HepG2 (cell line): ENCODE results near the gene LAMTOR2. TPM values are rescaled to one million over a fixed set of nuclear protein-coding genes. Genes with fewer than 3 reads are reported as not detected.
A peak's percentile ranks its signal among the peaks of the same experiment; 100 is the strongest.

Experiments
- ATRX ChIP-seq: sonication (generic); formaldehyde crosslinking; IDR thresholded peaks from 2 replicates; pipeline ENCODE4 v1.4.0; 2020; ENCODE audit warnings: missing genetic modification reagents, borderline replicate concordance
- BRD4 ChIP-seq: sonication (generic); formaldehyde crosslinking; IDR thresholded peaks from 2 replicates; pipeline ENCODE4 v1.4.0; 2020; ENCODE audit warnings: missing genetic modification reagents
- CENPX ChIP-seq: sonication (generic); formaldehyde crosslinking; IDR thresholded peaks from 2 replicates; pipeline ENCODE4 v1.9.0; 2021; ENCODE audit warnings: mild to moderate bottlenecking, missing genetic modification reagents, moderate library complexity
- IKZF1 ChIP-seq: fragments of 450-650 bp; IDR thresholded peaks from 2 replicates; pipeline ENCODE4 v1.7.1; 2016
- IKZF4 ChIP-seq: sonication (generic); formaldehyde crosslinking; IDR thresholded peaks from 2 replicates; pipeline ENCODE4 v1.5.1; 2020; ENCODE audit warnings: borderline replicate concordance, mild to moderate bottlenecking, low read depth, missing genetic modification reagents; ENCODE audit errors: not compliant biosample characterization
- IRF2 ChIP-seq: IDR thresholded peaks from 2 replicates; pipeline ENCODE4 v1.6.1; 2018; ENCODE audit warnings: missing genetic modification reagents, missing compliant biosample characterization
- ISL2 ChIP-seq: sonication (generic); formaldehyde crosslinking; IDR thresholded peaks from 2 replicates; pipeline ENCODE4 v1.5.0; 2020; ENCODE audit warnings: missing genetic modification reagents
- SOX5 ChIP-seq: IDR thresholded peaks from 2 replicates; pipeline ENCODE4 v1.6.1; 2016; ENCODE audit warnings: borderline replicate concordance
- ZNF335 ChIP-seq: sonication (generic); formaldehyde crosslinking; IDR thresholded peaks from 2 replicates; pipeline ENCODE4 v1.4.0; 2020; ENCODE audit warnings: missing genetic modification reagents
- polyA plus RNA-seq, 8 experiments: library from polyadenylated mRNA; depleted of rRNA in 3 of 8; stranded (reverse) in 7 of 8; unstranded in 1 of 8; fragments of >200 nt; fragmentation: Illumina TruSeq in 4 of 8; extraction: Trizol in 4 of 8; gene quantifications; 2 replicates each; pipeline versions ENCODE4 v1.2.1 to v1.2.3, GENCODE V29; 2011 to 2016; ENCODE audit warnings: low read depth in 4 of 8, missing spikeins in 1 of 8, mixed read lengths in 1 of 8; ENCODE audit not compliant: insufficient read depth in 1 of 8
- total RNA-seq, 5 experiments: library from RNA; depleted of rRNA; stranded (reverse); fragments of >200 nt; fragmentation: Illumina TruSeq; extraction: Trizol; gene quantifications; 2 replicates each; pipeline ENCODE4 v1.2.3, GENCODE V29; 2016; ENCODE audit warnings: low read depth in 1 of 5
- TF ChIP-seq, protein P1 (sequence below): sonication (generic); formaldehyde crosslinking; IDR thresholded peaks from 2 replicates; pipeline ENCODE4 v1.4.0; 2020; ENCODE audit warnings: missing genetic modification reagents
- TF ChIP-seq, protein P2 (sequence below): sonication (generic); formaldehyde crosslinking; IDR thresholded peaks from 2 replicates; pipeline ENCODE4 v1.4.0; 2020; ENCODE audit warnings: missing genetic modification reagents
- TF ChIP-seq, protein P3 (sequence below): conservative IDR thresholded peaks from 2 replicates; pipeline ENCODE4 v1.6.1; 2018; ENCODE audit warnings: missing genetic modification reagents
- TF ChIP-seq, protein P4 (sequence below): sonication (generic); formaldehyde crosslinking; IDR thresholded peaks from 2 replicates; pipeline ENCODE4 v1.4.0; 2020; ENCODE audit warnings: mild to moderate bottlenecking, missing genetic modification reagents
- TF ChIP-seq, protein P5 (sequence below): sonication (generic); formaldehyde crosslinking; IDR thresholded peaks from 2 replicates; pipeline ENCODE4 v1.4.0; 2020; ENCODE audit warnings: missing genetic modification reagents, borderline replicate concordance
- TF ChIP-seq, protein P6 (sequence below): sonication (generic); formaldehyde crosslinking; conservative IDR thresholded peaks from 2 replicates; pipeline ENCODE4 v1.4.0; 2020; ENCODE audit warnings: missing genetic modification reagents

LAMTOR2 gene
- total and polyA plus RNA-seq, 2 of the 13 experiments (the other 11 are each of a cell fraction or from before 2014, with no cell fraction given) = 36.5 to 66.4 TPM

DNA sequence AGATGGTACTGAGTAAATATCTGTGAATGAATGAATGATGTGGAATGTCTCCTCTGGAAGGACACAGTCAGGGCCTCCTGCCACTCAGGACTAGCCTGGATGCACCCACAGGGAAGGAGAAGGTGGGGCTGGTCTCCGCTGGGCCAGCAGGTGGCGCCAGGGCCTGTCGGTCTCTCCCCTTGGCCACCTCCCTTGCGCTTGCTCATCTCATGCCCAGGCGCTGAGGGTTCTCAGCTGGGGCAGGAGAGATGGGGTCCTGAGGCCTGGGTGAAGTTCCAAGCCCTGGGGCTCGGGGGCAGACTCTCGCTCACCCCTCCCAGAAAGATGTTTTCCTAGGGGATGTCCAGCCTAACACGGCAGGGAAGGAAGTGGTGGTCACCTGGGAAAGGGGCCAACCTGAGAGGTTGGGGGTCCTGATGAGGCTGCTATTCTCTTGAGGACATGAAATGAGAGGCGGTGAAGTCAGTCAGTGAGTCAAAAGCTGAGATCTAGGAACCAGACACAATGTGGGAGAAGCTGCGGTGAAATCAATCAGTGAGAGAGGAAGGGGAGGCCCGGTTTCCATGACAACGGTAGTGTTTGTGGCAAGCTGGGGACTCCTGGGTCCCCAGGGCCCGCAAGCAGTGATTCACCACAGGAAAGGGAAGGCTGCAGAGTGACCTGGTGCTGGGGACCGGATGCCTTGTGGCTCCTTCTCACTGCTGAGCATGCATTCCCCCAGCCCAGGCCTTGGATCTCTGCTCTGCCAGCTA, 42.2 kb downstream of the LAMTOR2 start (continued):
- TF ChIP-seq, protein P1, sequence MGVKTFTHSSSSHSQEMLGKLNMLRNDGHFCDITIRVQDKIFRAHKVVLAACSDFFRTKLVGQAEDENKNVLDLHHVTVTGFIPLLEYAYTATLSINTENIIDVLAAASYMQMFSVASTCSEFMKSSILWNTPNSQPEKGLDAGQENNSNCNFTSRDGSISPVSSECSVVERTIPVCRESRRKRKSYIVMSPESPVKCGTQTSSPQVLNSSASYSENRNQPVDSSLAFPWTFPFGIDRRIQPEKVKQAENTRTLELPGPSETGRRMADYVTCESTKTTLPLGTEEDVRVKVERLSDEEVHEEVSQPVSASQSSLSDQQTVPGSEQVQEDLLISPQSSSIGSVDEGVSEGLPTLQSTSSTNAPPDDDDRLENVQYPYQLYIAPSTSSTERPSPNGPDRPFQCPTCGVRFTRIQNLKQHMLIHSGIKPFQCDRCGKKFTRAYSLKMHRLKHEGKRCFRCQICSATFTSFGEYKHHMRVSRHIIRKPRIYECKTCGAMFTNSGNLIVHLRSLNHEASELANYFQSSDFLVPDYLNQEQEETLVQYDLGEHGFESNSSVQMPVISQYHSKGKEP = no peak
- TF ChIP-seq, protein P2, sequence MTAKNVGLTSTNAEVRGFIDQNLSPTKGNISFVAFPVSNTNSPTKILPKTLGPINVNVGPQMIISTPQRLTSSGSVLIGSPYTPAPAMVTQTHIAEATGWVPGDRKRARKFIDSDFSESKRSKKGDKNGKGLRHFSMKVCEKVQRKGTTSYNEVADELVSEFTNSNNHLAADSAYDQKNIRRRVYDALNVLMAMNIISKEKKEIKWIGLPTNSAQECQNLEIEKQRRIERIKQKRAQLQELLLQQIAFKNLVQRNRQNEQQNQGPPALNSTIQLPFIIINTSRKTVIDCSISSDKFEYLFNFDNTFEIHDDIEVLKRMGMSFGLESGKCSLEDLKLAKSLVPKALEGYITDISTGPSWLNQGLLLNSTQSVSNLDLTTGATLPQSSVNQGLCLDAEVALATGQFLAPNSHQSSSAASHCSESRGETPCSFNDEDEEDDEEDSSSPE (CRISPR knock-in tag) = no peak
- TF ChIP-seq ISL2 (no peak), CENPX (CRISPR knock-in tag) (no peak), SOX5 (CRISPR knock-in tag) (peak; percentile 51), IKZF4 (CRISPR knock-in tag) (no peak), IRF2 (CRISPR knock-in tag) (peak; percentile 62; the same call in 1 of the 2 replicates), IKZF1 (no peak), BRD4 (CRISPR knock-in tag) (no peak), ZNF335 (CRISPR knock-in tag) (no peak), ATRX (CRISPR knock-in tag) (no peak)
- TF ChIP-seq, protein P3, sequence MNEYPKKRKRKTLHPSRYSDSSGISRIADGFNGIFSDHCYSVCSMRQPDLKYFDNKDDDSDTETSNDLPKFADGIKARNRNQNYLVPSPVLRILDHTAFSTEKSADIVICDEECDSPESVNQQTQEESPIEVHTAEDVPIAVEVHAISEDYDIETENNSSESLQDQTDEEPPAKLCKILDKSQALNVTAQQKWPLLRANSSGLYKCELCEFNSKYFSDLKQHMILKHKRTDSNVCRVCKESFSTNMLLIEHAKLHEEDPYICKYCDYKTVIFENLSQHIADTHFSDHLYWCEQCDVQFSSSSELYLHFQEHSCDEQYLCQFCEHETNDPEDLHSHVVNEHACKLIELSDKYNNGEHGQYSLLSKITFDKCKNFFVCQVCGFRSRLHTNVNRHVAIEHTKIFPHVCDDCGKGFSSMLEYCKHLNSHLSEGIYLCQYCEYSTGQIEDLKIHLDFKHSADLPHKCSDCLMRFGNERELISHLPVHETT (CRISPR knock-in tag) = no peak
- TF ChIP-seq, protein P4, sequence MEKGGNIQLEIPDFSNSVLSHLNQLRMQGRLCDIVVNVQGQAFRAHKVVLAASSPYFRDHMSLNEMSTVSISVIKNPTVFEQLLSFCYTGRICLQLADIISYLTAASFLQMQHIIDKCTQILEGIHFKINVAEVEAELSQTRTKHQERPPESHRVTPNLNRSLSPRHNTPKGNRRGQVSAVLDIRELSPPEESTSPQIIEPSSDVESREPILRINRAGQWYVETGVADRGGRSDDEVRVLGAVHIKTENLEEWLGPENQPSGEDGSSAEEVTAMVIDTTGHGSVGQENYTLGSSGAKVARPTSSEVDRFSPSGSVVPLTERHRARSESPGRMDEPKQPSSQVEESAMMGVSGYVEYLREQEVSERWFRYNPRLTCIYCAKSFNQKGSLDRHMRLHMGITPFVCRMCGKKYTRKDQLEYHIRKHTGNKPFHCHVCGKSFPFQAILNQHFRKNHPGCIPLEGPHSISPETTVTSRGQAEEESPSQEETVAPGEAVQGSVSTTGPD (CRISPR knock-in tag) = no peak
- TF ChIP-seq, protein P5, sequence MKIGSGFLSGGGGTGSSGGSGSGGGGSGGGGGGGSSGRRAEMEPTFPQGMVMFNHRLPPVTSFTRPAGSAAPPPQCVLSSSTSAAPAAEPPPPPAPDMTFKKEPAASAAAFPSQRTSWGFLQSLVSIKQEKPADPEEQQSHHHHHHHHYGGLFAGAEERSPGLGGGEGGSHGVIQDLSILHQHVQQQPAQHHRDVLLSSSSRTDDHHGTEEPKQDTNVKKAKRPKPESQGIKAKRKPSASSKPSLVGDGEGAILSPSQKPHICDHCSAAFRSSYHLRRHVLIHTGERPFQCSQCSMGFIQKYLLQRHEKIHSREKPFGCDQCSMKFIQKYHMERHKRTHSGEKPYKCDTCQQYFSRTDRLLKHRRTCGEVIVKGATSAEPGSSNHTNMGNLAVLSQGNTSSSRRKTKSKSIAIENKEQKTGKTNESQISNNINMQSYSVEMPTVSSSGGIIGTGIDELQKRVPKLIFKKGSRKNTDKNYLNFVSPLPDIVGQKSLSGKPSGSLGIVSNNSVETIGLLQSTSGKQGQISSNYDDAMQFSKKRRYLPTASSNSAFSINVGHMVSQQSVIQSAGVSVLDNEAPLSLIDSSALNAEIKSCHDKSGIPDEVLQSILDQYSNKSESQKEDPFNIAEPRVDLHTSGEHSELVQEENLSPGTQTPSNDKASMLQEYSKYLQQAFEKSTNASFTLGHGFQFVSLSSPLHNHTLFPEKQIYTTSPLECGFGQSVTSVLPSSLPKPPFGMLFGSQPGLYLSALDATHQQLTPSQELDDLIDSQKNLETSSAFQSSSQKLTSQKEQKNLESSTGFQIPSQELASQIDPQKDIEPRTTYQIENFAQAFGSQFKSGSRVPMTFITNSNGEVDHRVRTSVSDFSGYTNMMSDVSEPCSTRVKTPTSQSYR (CRISPR knock-in tag) = no peak; the same call in 1 of the 2 replicates
- TF ChIP-seq, protein P6, sequence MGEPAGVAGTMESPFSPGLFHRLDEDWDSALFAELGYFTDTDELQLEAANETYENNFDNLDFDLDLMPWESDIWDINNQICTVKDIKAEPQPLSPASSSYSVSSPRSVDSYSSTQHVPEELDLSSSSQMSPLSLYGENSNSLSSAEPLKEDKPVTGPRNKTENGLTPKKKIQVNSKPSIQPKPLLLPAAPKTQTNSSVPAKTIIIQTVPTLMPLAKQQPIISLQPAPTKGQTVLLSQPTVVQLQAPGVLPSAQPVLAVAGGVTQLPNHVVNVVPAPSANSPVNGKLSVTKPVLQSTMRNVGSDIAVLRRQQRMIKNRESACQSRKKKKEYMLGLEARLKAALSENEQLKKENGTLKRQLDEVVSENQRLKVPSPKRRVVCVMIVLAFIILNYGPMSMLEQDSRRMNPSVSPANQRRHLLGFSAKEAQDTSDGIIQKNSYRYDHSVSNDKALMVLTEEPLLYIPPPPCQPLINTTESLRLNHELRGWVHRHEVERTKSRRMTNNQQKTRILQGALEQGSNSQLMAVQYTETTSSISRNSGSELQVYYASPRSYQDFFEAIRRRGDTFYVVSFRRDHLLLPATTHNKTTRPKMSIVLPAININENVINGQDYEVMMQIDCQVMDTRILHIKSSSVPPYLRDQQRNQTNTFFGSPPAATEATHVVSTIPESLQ (CRISPR knock-in tag) = no peak
